Inferior parietal cortex (tissue), 1 donor: ENCODE results near the gene GMFB.

Source experiments
- DNase-seq: peaks from one replicate; pipeline ENCODE4 v3.0.0-alpha.2; 2016; ENCODE audit errors: extremely low spot score

Gene GMFB

DNA sequence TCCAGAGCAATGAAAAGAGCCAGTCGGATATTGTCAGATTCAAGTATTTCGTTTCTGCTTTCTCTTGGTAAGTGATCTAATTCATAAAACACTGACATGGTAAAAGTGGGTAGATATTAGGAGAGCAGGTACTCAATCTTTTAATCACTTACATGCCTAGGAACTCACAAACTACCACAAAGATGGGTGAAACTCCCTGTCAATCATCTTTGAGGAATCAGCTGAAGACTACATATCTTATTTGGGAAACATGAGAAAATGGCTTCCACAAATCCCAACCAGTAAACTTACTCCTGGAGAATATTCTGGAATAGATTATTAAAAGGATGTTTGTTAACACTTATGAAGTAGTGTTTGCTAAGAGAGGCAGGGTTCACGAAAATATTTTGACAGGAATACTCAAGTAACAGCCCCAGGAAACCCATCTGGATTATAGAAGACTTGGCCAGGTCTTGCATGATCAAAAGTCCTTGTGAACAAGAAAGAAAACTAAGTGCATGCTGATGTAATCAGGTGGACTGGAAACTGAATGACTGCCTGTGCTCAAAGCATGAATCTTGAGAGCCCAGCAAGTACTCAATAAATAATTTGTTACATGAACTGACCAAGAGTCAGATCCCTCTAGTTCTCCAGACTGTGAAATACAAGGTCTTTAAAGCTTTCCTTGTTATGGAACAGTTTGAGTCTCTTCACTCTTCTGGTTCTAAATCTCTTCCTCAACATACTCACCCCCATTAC lies 63.1 kb downstream of the GMFB start:
- DNase-seq: no peak

DNA sequence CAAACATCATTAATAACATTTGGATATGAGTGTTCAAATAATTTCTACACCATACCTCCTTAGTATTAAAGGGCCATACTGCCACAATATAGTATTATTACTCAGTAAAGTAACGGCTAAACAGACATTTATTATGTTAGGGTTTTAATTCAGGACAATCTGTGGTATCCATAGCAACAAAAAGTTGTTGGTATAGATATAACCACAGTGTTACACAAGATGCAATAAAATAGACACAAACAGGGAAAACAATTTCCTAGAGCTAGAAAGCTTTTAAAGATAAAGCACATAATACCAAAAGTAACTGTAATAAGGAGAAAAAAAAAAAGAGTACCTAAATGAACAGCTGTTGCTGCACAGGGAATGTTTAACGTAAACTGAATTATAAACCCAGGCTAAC lies 63.7 kb downstream of the GMFB start:
- DNase-seq: no peak
